ENCODE data around the gene FAM110D. TPM values are rescaled to one million over a fixed set of nuclear protein-coding genes. Genes with fewer than 3 reads are reported as not detected.
A peak's percentile ranks its signal among the peaks of the same experiment; 100 is the strongest.

The FAM110D gene
- polyA plus RNA-seq, 1 of the 3 experiments (the other 2 are of a cell fraction): 0.64 TPM

DNA sequence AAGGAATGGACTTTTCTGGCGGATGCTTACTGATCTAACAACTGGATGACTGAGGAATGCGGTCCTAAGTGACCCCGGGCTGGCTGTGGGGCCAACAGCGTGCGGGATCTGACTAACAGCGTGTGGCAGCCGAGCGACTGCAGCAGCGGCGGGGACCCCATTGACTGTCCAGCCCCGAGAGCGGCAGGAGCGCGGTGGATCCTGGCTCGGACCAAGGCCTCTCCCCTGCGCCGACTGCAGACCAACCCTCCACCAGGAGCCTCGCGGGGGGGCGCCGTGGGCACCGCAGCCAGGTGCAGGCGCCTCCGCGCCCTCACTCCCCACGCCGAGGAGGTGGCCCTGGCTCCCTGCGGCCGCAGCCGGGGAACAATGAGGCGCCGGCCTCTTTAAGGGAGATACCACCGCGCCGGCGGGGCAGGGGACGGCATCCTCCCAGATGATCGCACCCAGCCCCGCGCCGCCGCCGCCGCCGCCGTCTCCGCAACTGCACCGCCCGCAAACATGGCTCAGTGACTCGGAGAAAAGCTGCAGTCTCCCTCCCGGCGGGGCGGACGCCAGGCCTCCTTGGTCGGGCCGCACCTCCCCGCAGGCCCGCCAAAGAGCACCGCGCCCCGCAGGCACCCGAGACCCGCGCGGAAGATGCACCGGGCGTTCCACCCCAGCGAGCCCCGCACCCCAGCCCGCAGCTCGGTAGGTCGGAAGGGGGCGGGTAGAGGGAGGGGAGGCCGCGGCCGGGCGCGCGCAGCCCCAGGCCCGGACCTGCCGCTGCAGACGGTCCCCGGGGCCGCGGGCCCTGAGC is 47.9 kb upstream of the FAM110D start (continued):
- TF ChIP-seq NRF1 (IDR thresholded peaks at IDR 0.05; ENCODE audit: low read depth, low read length): no peak
- no peak for TF ChIP-seq FOXJ3 (CRISPR knock-in tag; IDR thresholded peaks at IDR 0.05)
- no peak for TF ChIP-seq YY1 (IDR thresholded peaks at IDR 0.05; ENCODE audit: low read depth)

DNA sequence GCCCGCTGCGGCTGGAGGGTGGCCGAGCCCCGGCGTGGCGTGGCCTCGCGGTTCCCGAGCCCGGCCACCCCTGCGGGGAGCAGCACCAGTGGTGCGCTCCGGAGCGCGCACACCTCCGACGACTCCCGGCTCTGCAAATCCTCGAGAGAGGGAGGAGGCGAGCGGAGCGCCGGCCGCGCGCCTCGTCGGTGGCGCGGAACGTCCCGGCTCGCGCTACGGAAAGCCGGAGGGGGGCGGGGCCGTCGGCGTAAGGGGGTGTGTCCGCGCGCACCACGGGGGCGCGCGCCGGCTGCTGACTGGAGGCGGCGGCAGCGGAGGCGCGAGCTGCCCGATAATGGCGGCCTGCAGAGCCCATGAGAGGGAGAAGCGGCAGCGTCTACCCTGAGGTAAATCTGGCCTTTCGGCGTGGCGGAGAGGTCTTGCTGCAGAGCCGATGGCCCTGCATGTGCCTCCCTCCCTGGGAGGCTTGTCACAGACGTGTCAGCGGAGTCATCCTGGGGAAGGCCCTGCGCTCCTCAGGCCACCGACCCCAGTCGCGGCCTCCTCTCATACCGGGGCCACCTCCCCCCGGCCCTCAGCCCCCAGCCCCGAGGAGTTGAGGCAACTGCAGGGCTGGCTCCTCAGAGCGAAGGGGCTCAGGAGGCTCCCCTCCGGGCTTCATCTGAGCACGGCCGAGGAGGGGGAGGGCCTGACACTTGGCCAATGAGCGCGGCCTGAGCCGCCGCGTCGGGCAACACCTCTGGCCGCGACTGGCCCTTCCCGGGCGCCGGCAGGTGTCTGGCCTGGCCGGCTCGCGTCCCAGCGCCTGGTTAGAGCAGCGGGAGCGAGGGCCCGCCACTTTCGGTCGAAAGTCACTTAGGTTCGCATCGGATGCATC is 47.1 kb upstream of the FAM110D start, which contains the start of gene PDIK1L:
PDIK1L (plus strand) TSS at position 295 of the 877 bp plus-strand sequence. CDS start 2,485 bp downstream, outside the sequence.
- H3K27me3 ChIP-seq (ENCODE audit: insufficient read depth): no peaks in the 10 kb centered on the region
- WGBS (ENCODE audit: low lambda C conversion rate): 2% methylated on average over 19 of the region's 96 CpGs
- H3K9me2 ChIP-seq: no peaks in the 10 kb centered on the region
- no peaks in the 10 kb centered on the region for H3K9me3 ChIP-seq
- H3K4me1 ChIP-seq (ENCODE audit: control insufficient read depth in 1 of 2, insufficient read depth in 2 of 2, low read depth in 1 of 2, low read length in 1 of 2): peaks cover 5 to 13% of the 10 kb centered on the region in 2 experiments
- H3K4me3 ChIP-seq (ENCODE audit: low read depth in 2 of 2, low read length in 1 of 2): peak within 1 kb of the TSS; percentile 94 to 99
- POLR2A ChIA-PET: interaction anchor here (0.9 to 1.9 kb wide), 5 partner anchors 10 to 58 kb away, joined by 3 to 6 read pairs (median 4); partner anchors contain the start of gene ZNF593
- H4K20me1 ChIP-seq (ENCODE audit: insufficient read depth): no peaks in the 10 kb centered on the region
- peaks cover 24% of the 10 kb centered on the region for H3K79me2 ChIP-seq (ENCODE audit: insufficient read depth)
- peaks cover 15 to 16% of the 10 kb centered on the region in 2 experiments for H3K36me3 ChIP-seq (replicated peaks in 1 of 2; ENCODE audit: control insufficient read depth in 1 of 2, insufficient read depth in 2 of 2, low read length in 1 of 2)
- peak within 1 kb of the TSS; percentile 85 for H3K9ac ChIP-seq
- CTCF ChIA-PET: interaction anchor here (0.6 to 15.7 kb wide), 6 partner anchors 10 to 210 kb away, joined by 3 to 235 read pairs (median 4); partner anchors contain the start of gene CEP85
- H3K27ac ChIP-seq (ENCODE audit: low read depth in 2 of 2, low read length in 1 of 2): peak within 1 kb of the TSS; percentile 72 to 94
- DNase-seq: peak; percentile 96
- peak within 1 kb of the TSS; percentile 99 for H3K4me2 ChIP-seq
- no peaks in the 10 kb centered on the region for H3F3A ChIP-seq (replicated peaks; ENCODE audit: insufficient read depth)
- peak within 1 kb of the TSS; percentile 98 for H2AFZ ChIP-seq (ENCODE audit: low read depth)
- TF ChIP-seq, protein P1, sequence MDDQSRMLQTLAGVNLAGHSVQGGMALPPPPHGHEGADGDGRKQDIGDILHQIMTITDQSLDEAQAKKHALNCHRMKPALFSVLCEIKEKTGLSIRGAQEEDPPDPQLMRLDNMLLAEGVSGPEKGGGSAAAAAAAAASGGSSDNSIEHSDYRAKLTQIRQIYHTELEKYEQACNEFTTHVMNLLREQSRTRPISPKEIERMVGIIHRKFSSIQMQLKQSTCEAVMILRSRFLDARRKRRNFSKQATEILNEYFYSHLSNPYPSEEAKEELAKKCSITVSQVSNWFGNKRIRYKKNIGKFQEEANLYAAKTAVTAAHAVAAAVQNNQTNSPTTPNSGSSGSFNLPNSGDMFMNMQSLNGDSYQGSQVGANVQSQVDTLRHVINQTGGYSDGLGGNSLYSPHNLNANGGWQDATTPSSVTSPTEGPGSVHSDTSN (IDR thresholded peaks at IDR 0.05): no peak
- TF ChIP-seq EP300 (IDR thresholded peaks at IDR 0.05; ENCODE audit: borderline replicate concordance in 1 of 2, low read depth in 1 of 2, low read length in 1 of 2) (peak in 1 of 2 experiments; percentile 1; a peak in 1 of 4 replicates), RFX5 (IDR thresholded peaks at IDR 0.05; ENCODE audit: low read length) (peak; percentile 74), MXI1 (IDR thresholded peaks at IDR 0.05; ENCODE audit: low read depth, low read length) (peak; percentile 94), GABPA (IDR thresholded peaks at IDR 0.05; ENCODE audit: low read depth) (no peak), MEF2A (IDR thresholded peaks at IDR 0.05; ENCODE audit: borderline replicate concordance, low read depth) (no peak), YY1 (IDR thresholded peaks at IDR 0.05; ENCODE audit: low read depth) (peak; percentile 91), JUND (IDR thresholded peaks at IDR 0.05) (no peak), CHD2 (IDR thresholded peaks at IDR 0.05; ENCODE audit: low read length, partially characterized antibody) (peak; percentile 65), RCOR1 (IDR thresholded peaks at IDR 0.05; ENCODE audit: low read length) (0 out of 2 replicates have a peak, but pooled peaks have one; percentile 27), RAD21 (IDR thresholded peaks at IDR 0.05; ENCODE audit: low read length) (no peak), TCF12 (IDR thresholded peaks at IDR 0.05) (no peak), TAF1 (IDR thresholded peaks at IDR 0.05; ENCODE audit: borderline replicate concordance, low read depth, low read length) (peak; percentile 68)
- TF ChIP-seq, protein P2, sequence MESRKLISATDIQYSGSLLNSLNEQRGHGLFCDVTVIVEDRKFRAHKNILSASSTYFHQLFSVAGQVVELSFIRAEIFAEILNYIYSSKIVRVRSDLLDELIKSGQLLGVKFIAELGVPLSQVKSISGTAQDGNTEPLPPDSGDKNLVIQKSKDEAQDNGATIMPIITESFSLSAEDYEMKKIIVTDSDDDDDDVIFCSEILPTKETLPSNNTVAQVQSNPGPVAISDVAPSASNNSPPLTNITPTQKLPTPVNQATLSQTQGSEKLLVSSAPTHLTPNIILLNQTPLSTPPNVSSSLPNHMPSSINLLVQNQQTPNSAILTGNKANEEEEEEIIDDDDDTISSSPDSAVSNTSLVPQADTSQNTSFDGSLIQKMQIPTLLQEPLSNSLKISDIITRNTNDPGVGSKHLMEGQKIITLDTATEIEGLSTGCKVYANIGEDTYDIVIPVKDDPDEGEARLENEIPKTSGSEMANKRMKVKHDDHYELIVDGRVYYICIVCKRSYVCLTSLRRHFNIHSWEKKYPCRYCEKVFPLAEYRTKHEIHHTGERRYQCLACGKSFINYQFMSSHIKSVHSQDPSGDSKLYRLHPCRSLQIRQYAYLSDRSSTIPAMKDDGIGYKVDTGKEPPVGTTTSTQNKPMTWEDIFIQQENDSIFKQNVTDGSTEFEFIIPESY (IDR thresholded peaks at IDR 0.05; ENCODE audit: borderline replicate concordance, low read depth): no peak
- TF ChIP-seq, protein P3, sequence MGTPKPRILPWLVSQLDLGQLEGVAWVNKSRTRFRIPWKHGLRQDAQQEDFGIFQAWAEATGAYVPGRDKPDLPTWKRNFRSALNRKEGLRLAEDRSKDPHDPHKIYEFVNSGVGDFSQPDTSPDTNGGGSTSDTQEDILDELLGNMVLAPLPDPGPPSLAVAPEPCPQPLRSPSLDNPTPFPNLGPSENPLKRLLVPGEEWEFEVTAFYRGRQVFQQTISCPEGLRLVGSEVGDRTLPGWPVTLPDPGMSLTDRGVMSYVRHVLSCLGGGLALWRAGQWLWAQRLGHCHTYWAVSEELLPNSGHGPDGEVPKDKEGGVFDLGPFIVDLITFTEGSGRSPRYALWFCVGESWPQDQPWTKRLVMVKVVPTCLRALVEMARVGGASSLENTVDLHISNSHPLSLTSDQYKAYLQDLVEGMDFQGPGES (IDR thresholded peaks at IDR 0.05; ENCODE audit: low read depth, low read length): no peak; the same call in 1 of the 2 replicates
- TF ChIP-seq, protein P4, sequence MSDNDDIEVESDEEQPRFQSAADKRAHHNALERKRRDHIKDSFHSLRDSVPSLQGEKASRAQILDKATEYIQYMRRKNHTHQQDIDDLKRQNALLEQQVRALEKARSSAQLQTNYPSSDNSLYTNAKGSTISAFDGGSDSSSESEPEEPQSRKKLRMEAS (IDR thresholded peaks at IDR 0.05; ENCODE audit: low read depth): peak; percentile 75
- TF ChIP-seq, protein P5, sequence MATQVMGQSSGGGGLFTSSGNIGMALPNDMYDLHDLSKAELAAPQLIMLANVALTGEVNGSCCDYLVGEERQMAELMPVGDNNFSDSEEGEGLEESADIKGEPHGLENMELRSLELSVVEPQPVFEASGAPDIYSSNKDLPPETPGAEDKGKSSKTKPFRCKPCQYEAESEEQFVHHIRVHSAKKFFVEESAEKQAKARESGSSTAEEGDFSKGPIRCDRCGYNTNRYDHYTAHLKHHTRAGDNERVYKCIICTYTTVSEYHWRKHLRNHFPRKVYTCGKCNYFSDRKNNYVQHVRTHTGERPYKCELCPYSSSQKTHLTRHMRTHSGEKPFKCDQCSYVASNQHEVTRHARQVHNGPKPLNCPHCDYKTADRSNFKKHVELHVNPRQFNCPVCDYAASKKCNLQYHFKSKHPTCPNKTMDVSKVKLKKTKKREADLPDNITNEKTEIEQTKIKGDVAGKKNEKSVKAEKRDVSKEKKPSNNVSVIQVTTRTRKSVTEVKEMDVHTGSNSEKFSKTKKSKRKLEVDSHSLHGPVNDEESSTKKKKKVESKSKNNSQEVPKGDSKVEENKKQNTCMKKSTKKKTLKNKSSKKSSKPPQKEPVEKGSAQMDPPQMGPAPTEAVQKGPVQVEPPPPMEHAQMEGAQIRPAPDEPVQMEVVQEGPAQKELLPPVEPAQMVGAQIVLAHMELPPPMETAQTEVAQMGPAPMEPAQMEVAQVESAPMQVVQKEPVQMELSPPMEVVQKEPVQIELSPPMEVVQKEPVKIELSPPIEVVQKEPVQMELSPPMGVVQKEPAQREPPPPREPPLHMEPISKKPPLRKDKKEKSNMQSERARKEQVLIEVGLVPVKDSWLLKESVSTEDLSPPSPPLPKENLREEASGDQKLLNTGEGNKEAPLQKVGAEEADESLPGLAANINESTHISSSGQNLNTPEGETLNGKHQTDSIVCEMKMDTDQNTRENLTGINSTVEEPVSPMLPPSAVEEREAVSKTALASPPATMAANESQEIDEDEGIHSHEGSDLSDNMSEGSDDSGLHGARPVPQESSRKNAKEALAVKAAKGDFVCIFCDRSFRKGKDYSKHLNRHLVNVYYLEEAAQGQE (IDR thresholded peaks at IDR 0.05; ENCODE audit: low read depth, low read length): 0 out of 2 replicates have a peak, but pooled peaks have one; percentile 23
